Upper lobe of right lung (tissue), 1 donor: Measurements from ENCODE around the gene ZBTB7A. TPM values are rescaled to one million over a fixed set of nuclear protein-coding genes. Genes with fewer than 3 reads are reported as not detected.

Experiments used
- ATAC-seq: fragments of 200-7000 bp; cut with Tn5 transposase; one replicate; pipeline ENCODE4 v1.9.1; 2020; ENCODE audit warnings: mild to moderate bottlenecking, moderate library complexity
- DNase-seq: peaks from one replicate; pipeline ENCODE4 v3.0.0-alpha.2; 2020
- H3K27ac ChIP-seq: fragments of 200-600 bp; one replicate; pipeline ENCODE4 v1.8.0; 2022
- H3K27me3 ChIP-seq: fragments of 200-600 bp; one replicate; pipeline ENCODE4 v1.8.0; 2022; ENCODE audit warnings: mild to moderate bottlenecking
- H3K36me3 ChIP-seq: fragments of 200-600 bp; one replicate; pipeline ENCODE4 v1.8.0; 2022
- H3K4me1 ChIP-seq: fragments of 200-600 bp; one replicate; pipeline ENCODE4 v1.8.0; 2022
- H3K4me3 ChIP-seq: fragments of 200-600 bp; one replicate; pipeline ENCODE4 v1.8.0; 2022; ENCODE audit warnings: mild to moderate bottlenecking
- H3K9me3 ChIP-seq: fragments of 200-600 bp; one replicate; pipeline ENCODE4 v1.8.0; 2022
- intact Hi-C: fragments of 100-400 bp; cut with DNase I; formaldehyde crosslinking; loops from one replicate; pipeline ENCODE4 v1.11.0; 2022
- total RNA-seq: library from RNA; stranded (reverse); fragmentation: NEBNext Ultra II Directional; extraction: Animal tissue kit (Norgen Biotek cat#: 25700); gene quantifications from one replicate; pipeline ENCODE4 v1.2.1, GENCODE V29; 2021
- TF ChIP-seq, protein P1 (sequence below): fragments of 200-600 bp; IDR thresholded peaks from one replicate; pipeline ENCODE4 v1.8.0; 2022; ENCODE audit warnings: antibody characterized with exemption
- donor health status: DM: no; HTN: yes; CAD: no; lungs with severe emphysema.

The ZBTB7A gene
- total RNA-seq, 1 donor from 2014 or later, result 54.3 TPM

DNA sequence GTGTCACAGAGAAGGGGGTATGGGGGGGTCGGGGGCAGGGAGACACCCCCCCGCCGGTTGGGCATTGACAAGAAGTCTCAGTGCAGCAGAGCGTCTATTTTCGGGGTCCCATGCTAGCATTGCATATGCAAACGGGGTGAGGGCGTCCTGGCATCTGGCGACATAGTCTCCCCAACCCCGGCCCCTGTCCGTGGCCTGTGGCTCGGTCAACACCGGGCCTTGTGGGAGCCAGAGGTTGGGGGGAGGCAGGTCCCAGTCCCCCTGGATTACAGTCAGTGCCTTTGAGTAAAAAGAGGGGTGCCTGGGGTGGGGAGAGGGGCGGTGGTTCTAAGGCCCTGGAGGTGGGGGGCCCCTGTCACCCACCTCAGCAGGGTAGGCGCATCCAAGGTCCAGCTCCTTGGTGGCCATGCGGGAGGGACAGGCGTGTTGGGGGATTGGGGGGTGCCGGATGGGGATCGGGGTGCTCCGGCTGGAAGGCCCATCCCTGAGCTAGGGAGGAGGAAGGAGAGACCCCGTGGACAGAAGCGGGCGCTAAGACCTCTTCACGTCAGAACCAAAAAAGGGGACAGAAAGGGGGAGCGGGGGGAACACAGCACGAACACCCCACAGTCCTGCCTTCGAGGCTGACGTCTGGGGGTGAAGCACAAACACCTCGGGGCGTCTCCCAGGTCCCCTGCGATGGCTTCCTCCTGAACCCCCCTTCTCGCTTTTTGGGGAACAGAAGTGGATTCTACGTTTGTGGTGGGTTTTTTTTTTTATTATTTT, 20.9 kb downstream of the ZBTB7A start:
- DNase-seq, result no peak
- Histone ChIP-seq H3K27ac (no peak overlapping the region), H3K4me1 (peaks cover 12% of the 10 kb centered on the region), H3K4me3 (no peak overlapping the region), H3K9me3 (no peaks in the 10 kb centered on the region), H3K36me3 (peaks cover 42% of the 10 kb centered on the region), H3K27me3 (no peaks in the 10 kb centered on the region)
- TF ChIP-seq, protein P1, sequence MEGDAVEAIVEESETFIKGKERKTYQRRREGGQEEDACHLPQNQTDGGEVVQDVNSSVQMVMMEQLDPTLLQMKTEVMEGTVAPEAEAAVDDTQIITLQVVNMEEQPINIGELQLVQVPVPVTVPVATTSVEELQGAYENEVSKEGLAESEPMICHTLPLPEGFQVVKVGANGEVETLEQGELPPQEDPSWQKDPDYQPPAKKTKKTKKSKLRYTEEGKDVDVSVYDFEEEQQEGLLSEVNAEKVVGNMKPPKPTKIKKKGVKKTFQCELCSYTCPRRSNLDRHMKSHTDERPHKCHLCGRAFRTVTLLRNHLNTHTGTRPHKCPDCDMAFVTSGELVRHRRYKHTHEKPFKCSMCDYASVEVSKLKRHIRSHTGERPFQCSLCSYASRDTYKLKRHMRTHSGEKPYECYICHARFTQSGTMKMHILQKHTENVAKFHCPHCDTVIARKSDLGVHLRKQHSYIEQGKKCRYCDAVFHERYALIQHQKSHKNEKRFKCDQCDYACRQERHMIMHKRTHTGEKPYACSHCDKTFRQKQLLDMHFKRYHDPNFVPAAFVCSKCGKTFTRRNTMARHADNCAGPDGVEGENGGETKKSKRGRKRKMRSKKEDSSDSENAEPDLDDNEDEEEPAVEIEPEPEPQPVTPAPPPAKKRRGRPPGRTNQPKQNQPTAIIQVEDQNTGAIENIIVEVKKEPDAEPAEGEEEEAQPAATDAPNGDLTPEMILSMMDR, result no peak
- intact Hi-C loops, result no loop called here
- ATAC-seq, result no peak

DNA sequence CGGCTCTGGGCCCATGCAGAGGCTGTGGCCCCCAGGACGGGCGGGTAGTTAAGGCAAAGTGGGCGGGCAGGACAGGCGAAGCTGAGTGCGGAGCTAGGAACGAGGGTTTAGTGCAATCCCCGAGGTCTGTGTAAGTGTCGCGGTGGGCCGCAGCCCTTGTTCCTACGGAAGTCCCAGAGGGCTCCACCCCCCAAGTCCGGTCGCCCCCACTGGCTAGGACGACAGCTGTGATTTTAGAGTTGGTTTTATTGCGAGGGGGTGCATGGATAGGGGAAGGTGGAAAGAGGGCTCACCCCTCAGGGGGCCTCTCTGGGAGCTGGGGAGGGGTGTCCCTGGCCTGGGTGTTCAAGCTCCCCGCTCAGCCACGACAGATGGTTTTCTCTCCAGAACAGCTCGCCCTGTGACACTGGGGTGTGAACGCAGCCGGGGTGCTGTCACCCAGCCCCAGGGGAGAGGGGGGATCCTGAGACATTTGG, 21.7 kb downstream of the ZBTB7A start:
- H3K4me3 ChIP-seq, result no peak overlapping the region
- intact Hi-C loops, result no loop called here
- TF ChIP-seq, protein P1, result no peak
- no peak for DNase-seq
- H3K4me1 ChIP-seq, result peaks cover 12% of the 10 kb centered on the region
- no peaks in the 10 kb centered on the region for H3K9me3 ChIP-seq
- peaks cover 34% of the 10 kb centered on the region for H3K36me3 ChIP-seq
- no peak overlapping the region for H3K27ac ChIP-seq
- ATAC-seq, result no peak
- no peaks in the 10 kb centered on the region for H3K27me3 ChIP-seq

GRCh38 chr19:4043966-4044715, 22.6 kb downstream of the ZBTB7A start:
- TF ChIP-seq, protein P1, result no peak
- peaks cover 28% of the 10 kb centered on the region for H3K36me3 ChIP-seq
- H3K27me3 ChIP-seq, result no peaks in the 10 kb centered on the region
- intact Hi-C loops, result no loop called here
- ATAC-seq, result no peak
- no peak overlapping the region for H3K27ac ChIP-seq
- H3K4me3 ChIP-seq, result no peak overlapping the region
- no peak for DNase-seq
- peaks cover 12% of the 10 kb centered on the region for H3K4me1 ChIP-seq
- no peaks in the 10 kb centered on the region for H3K9me3 ChIP-seq

GRCh38 chr19:4043401-4043800, 23.3 kb downstream of the ZBTB7A start:
- Histone ChIP-seq H3K9me3 (no peaks in the 10 kb centered on the region), H3K36me3 (peaks cover 28% of the 10 kb centered on the region), H3K27me3 (no peaks in the 10 kb centered on the region), H3K4me3 (no peak overlapping the region), H3K4me1 (peaks cover 12% of the 10 kb centered on the region), H3K27ac (no peak overlapping the region)
- TF ChIP-seq, protein P1, result no peak
- no peak for DNase-seq
- no peak for ATAC-seq
- intact Hi-C loops, result no loop called here

- no peaks in the 10 kb centered on the region for H3K9me3 ChIP-seq
- H3K4me1 ChIP-seq, result peaks cover 12% of the 10 kb centered on the region
- no peaks in the 10 kb centered on the region for H3K27me3 ChIP-seq
- peak; percentile 81 for DNase-seq
- TF ChIP-seq, protein P1, result no peak
- H3K4me3 ChIP-seq, result no peak overlapping the region
- no peak overlapping the region for H3K27ac ChIP-seq
- peak; percentile 79 for ATAC-seq
- H3K36me3 ChIP-seq, result peaks cover 31% of the 10 kb centered on the region
- intact Hi-C loops, result no loop called here
These were observed 24.0 kb downstream of the ZBTB7A start for GRCh38 chr19:4042731-4043082.
